Measurements from ENCODE around the gene TMEM218.

Gene TMEM218

DNA sequence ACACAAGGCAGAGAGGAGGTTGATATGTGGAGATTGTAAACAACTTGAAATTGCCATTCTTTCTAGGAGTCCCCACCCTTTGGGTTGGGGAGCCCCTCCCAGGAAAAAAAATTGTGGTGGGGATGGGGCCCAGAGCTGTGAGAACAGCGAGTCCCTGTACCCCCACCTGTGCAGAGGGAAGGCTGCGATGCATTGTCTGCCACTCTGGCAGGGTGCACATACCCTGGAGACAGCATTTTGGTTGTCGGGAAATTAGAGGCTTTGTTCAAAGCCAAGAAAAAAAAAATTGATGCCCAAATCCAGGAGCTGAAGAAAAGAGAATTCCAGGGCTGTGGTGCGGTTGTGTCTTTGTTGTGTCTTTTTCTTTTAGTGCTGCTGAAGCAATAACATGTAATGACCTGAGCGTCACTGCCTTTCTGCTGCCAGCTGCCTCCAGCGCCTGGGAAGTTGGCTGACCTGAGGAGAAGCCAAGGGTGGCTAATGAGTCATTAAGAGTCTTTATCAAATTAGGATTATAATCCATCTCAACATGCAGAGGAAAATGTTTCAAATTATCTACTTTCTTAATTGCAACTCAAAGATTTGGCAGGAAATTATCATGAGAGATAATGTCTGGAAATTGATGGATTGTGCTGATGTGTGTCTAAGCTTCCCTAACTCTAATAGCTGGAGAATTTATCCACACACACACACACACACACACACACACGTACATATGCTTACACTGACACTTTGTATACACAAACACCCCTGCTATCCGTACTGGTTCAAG, 45.1 kb upstream of the TMEM218 start:
- Histone ChIP-seq H3K9me2 (replicated peaks; ENCODE audit: low read depth, low read length) (no peaks in the 10 kb centered on the region), H3K27me3 (ENCODE audit: insufficient read depth, low read length, poor library complexity, severe bottlenecking) (no peaks in the 10 kb centered on the region), H3K9ac (ENCODE audit: low read depth, low read length, poor library complexity, severe bottlenecking) (no peak overlapping the region), H3K79me2 (ENCODE audit: insufficient read depth, low read length) (no peaks in the 10 kb centered on the region), H3K4me1 (ENCODE audit: insufficient read depth, low read length, poor library complexity, severe bottlenecking) (no peaks in the 10 kb centered on the region), H3K4me2 (ENCODE audit: low read depth, low read length, poor library complexity, severe bottlenecking) (no peak overlapping the region), H2AFZ (ENCODE audit: low read length) (no peak overlapping the region), H3K9me3 (ENCODE audit: insufficient read depth, low read depth, low read length) (no peaks in the 10 kb centered on the region), H3K4me3 (ENCODE audit: low read length, poor library complexity, severe bottlenecking) (no peak overlapping the region), H3F3A (ENCODE audit: low read depth) (no peaks in the 10 kb centered on the region), H3K36me3 (ENCODE audit: insufficient read depth, low read length) (no peaks in the 10 kb centered on the region), H4K20me1 (ENCODE audit: insufficient read depth, low read length, poor library complexity, severe bottlenecking) (no peaks in the 10 kb centered on the region)
- TF ChIP-seq EZH2phosphoT487 (IDR thresholded peaks at IDR 0.05; ENCODE audit: borderline replicate concordance): no peak
- TF ChIP-seq, protein P1, sequence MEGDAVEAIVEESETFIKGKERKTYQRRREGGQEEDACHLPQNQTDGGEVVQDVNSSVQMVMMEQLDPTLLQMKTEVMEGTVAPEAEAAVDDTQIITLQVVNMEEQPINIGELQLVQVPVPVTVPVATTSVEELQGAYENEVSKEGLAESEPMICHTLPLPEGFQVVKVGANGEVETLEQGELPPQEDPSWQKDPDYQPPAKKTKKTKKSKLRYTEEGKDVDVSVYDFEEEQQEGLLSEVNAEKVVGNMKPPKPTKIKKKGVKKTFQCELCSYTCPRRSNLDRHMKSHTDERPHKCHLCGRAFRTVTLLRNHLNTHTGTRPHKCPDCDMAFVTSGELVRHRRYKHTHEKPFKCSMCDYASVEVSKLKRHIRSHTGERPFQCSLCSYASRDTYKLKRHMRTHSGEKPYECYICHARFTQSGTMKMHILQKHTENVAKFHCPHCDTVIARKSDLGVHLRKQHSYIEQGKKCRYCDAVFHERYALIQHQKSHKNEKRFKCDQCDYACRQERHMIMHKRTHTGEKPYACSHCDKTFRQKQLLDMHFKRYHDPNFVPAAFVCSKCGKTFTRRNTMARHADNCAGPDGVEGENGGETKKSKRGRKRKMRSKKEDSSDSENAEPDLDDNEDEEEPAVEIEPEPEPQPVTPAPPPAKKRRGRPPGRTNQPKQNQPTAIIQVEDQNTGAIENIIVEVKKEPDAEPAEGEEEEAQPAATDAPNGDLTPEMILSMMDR (conservative IDR thresholded peaks at IDR 0.05; ENCODE audit: low read length): no peak

DNA sequence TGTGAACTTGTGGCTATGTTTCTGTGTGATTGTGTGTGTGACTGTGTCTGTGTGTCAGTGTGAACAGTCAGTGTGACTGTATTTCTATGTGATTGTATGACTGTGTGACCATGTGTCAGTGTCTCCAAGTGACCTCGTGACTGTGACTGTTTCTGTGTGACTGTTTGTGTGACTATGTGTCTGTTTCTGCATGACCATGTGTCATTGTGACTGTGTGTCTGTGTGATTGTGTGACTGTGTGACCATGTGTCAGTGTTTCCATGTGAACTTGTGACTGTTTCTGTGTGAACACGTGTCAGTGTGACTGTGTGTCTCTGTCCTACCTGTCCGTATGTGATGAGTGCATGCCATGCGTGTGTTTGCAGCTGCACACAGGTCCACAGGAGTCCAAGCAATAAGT, 44.3 kb upstream of the TMEM218 start:
- TF ChIP-seq, protein P1 (conservative IDR thresholded peaks at IDR 0.05; ENCODE audit: low read length): no peak
- no peak for TF ChIP-seq EZH2phosphoT487 (IDR thresholded peaks at IDR 0.05; ENCODE audit: borderline replicate concordance)
- Histone ChIP-seq H3K9ac (ENCODE audit: low read depth, low read length, poor library complexity, severe bottlenecking) (no peak overlapping the region), H3K27me3 (ENCODE audit: insufficient read depth, low read length, poor library complexity, severe bottlenecking) (no peaks in the 10 kb centered on the region)

DNA sequence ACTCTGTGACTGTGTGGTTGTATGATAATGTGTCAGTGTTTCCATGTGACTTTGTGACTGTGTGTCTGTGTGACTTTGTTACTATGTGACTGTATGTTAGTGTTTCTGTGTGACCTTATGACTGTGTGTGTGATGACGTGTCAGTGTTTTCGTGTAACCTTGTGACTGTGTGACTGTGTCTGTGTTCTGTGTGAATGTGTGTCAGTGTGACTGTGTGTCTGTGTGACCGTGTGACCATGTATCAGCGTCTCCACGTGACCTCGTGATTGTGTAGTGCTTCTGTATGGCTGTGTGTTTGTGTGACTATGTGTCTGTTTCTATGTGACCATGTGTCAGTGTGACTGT, 43.6 kb upstream of the TMEM218 start:
- Histone ChIP-seq H3K9ac (ENCODE audit: low read depth, low read length, poor library complexity, severe bottlenecking) (no peak overlapping the region), H3K4me1 (ENCODE audit: insufficient read depth, low read length, poor library complexity, severe bottlenecking) (no peaks in the 10 kb centered on the region), H3K79me2 (ENCODE audit: insufficient read depth, low read length) (no peaks in the 10 kb centered on the region), H3K27me3 (ENCODE audit: insufficient read depth, low read length, poor library complexity, severe bottlenecking) (no peaks in the 10 kb centered on the region), H3K4me3 (ENCODE audit: low read length, poor library complexity, severe bottlenecking) (no peak overlapping the region), H3K36me3 (ENCODE audit: insufficient read depth, low read length) (no peaks in the 10 kb centered on the region), H4K20me1 (ENCODE audit: insufficient read depth, low read length, poor library complexity, severe bottlenecking) (no peaks in the 10 kb centered on the region), H3F3A (ENCODE audit: low read depth) (no peaks in the 10 kb centered on the region), H3K9me2 (replicated peaks; ENCODE audit: low read depth, low read length) (no peaks in the 10 kb centered on the region), H2AFZ (ENCODE audit: low read length) (no peak overlapping the region), H3K9me3 (ENCODE audit: insufficient read depth, low read depth, low read length) (no peaks in the 10 kb centered on the region), H3K4me2 (ENCODE audit: low read depth, low read length, poor library complexity, severe bottlenecking) (no peak overlapping the region)
- TF ChIP-seq EZH2phosphoT487 (IDR thresholded peaks at IDR 0.05; ENCODE audit: borderline replicate concordance): no peak
- TF ChIP-seq, protein P1 (conservative IDR thresholded peaks at IDR 0.05; ENCODE audit: low read length): no peak

More for the DNA sequence above, 44.3 kb upstream of the TMEM218 start:
- Histone ChIP-seq H3K9me3 (ENCODE audit: insufficient read depth, low read depth, low read length) (no peaks in the 10 kb centered on the region), H3K79me2 (ENCODE audit: insufficient read depth, low read length) (no peaks in the 10 kb centered on the region), H3K4me3 (ENCODE audit: low read length, poor library complexity, severe bottlenecking) (no peak overlapping the region), H3F3A (ENCODE audit: low read depth) (no peaks in the 10 kb centered on the region), H3K36me3 (ENCODE audit: insufficient read depth, low read length) (no peaks in the 10 kb centered on the region), H3K4me2 (ENCODE audit: low read depth, low read length, poor library complexity, severe bottlenecking) (no peak overlapping the region), H3K4me1 (ENCODE audit: insufficient read depth, low read length, poor library complexity, severe bottlenecking) (no peaks in the 10 kb centered on the region), H2AFZ (ENCODE audit: low read length) (no peak overlapping the region), H4K20me1 (ENCODE audit: insufficient read depth, low read length, poor library complexity, severe bottlenecking) (no peaks in the 10 kb centered on the region), H3K9me2 (replicated peaks; ENCODE audit: low read depth, low read length) (no peaks in the 10 kb centered on the region)

Data from Loucy (cell line).